Measurements from ENCODE around the gene DMRTA1. TPM values are rescaled to one million over a fixed set of nuclear protein-coding genes. Genes with fewer than 3 reads are reported as not detected.
"Not testable (repeated sequence)": the region's sequence is repeated elsewhere in the genome, so short reads cannot be mapped to it uniquely, and the experiment has no call there.

Gene DMRTA1
- total RNA-seq, 2 experiments from 2014 or later: not detected

DNA sequence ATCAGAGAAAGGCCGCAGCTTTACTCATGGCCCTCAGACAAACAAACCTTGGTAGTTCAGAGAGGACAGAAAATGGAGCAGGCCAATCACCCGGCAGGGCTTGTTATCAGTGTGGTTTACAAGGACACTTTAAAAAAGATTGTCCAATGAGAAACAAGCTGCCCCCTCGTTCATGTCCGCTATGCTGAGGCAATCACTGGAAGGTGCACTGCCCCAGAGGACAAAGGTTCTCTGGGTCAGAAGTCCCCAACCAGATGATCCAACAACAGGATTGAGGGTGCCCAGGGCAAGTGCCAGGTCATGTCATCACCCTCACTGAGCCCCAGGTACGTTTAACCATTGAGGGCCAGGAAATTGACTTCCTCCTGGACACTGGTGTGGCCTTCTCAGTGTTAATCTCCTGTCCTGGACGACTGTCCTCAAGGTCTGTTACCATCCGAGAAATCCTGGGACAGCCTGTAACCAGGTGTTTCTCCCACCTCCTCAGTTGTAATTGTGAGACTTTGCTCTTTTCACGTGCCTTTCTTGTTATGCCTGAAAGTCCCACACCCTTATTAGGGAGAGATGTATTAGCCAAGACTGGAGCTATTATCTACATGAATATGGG, 9.1 kb upstream of the DMRTA1 start:
- ATAC-seq; DNase-seq; H3K27ac Mint-ChIP-seq; POLR2A ChIA-PET; H3K27me3 Mint-ChIP-seq (ENCODE audit: low read depth); H3K4me1 Mint-ChIP-seq (ENCODE audit: low read depth); H3K36me3 Mint-ChIP-seq (ENCODE audit: low read depth); H3K9me3 Mint-ChIP-seq (ENCODE audit: insufficient read depth); H3K4me3 Mint-ChIP-seq: not testable (repeated sequence)
- CTCF ChIA-PET: interaction anchor here (0.9 kb wide), 1 partner anchor 15 kb away, joined by 3 read pairs; no protein-coding TSS in a partner anchor

- H3K4me3 Mint-ChIP-seq: no peak overlapping the region
- H3K9me3 Mint-ChIP-seq (ENCODE audit: insufficient read depth): no peaks in the 10 kb centered on the region
- H3K4me1 Mint-ChIP-seq (ENCODE audit: low read depth): no peaks in the 10 kb centered on the region
- no peaks in the 10 kb centered on the region for H3K36me3 Mint-ChIP-seq (ENCODE audit: low read depth)
- peaks cover 11% of the 10 kb centered on the region for H3K27me3 Mint-ChIP-seq (ENCODE audit: low read depth)
- no peak for ATAC-seq
- POLR2A ChIA-PET: no interaction called here
- CTCF ChIA-PET: no interaction called here
- H3K27ac Mint-ChIP-seq: no peak overlapping the region
- DNase-seq: no peak
Observed at GRCh38 chr9:22440841-22441240, 5.8 kb upstream of the DMRTA1 start.

GRCh38 chr9:22446950-22447617, 460 bp downstream of the DMRTA1 start:
- Mint-ChIP-seq H3K27me3 (ENCODE audit: low read depth) (peaks cover 45% of the 10 kb centered on the region), H3K9me3 (ENCODE audit: insufficient read depth) (no peaks in the 10 kb centered on the region), H3K27ac (no peak overlapping the region), H3K36me3 (ENCODE audit: low read depth) (peaks cover 2% of the 10 kb centered on the region), H3K4me3 (peak overlapping the region; percentile 31), H3K4me1 (ENCODE audit: low read depth) (peaks cover 5% of the 10 kb centered on the region)
- ATAC-seq (peak; percentile 80), DNase-seq (peak; percentile 29)
- ChIA-PET CTCF (no interaction called here), POLR2A (no interaction called here)

- Mint-ChIP-seq H3K27me3 (ENCODE audit: low read depth) (peaks cover 44% of the 10 kb centered on the region), H3K27ac (no peak overlapping the region), H3K4me3 (no peak overlapping the region), H3K9me3 (ENCODE audit: insufficient read depth) (no peaks in the 10 kb centered on the region), H3K4me1 (ENCODE audit: low read depth) (peaks cover 5% of the 10 kb centered on the region), H3K36me3 (ENCODE audit: low read depth) (peaks cover 2% of the 10 kb centered on the region)
- CTCF ChIA-PET: no interaction called here
- ATAC-seq (no peak), DNase-seq (no peak)
- POLR2A ChIA-PET: no interaction called here
Observed at GRCh38 chr9:22447618-22448305, 1.1 kb downstream of the DMRTA1 start.

- ChIA-PET CTCF (no interaction called here), POLR2A (interaction anchor here (1.0 kb wide), 1 partner anchor 519 kb away, joined by 4 read pairs; no protein-coding TSS in a partner anchor)
- ATAC-seq: no peak
- no peak overlapping the region for H3K27ac Mint-ChIP-seq
- H3K27me3 Mint-ChIP-seq (ENCODE audit: low read depth): peaks cover 42% of the 10 kb centered on the region
- no peak overlapping the region for H3K4me3 Mint-ChIP-seq
- no peaks in the 10 kb centered on the region for H3K9me3 Mint-ChIP-seq (ENCODE audit: insufficient read depth)
- peaks cover 5% of the 10 kb centered on the region for H3K4me1 Mint-ChIP-seq (ENCODE audit: low read depth)
- peaks cover 2% of the 10 kb centered on the region for H3K36me3 Mint-ChIP-seq (ENCODE audit: low read depth)
- DNase-seq: no peak
Observed at GRCh38 chr9:22449719-22450118, 3.1 kb downstream of the DMRTA1 start.

- DNase-seq (peak; percentile 61), ATAC-seq (no peak)
- H3K9me3 Mint-ChIP-seq (ENCODE audit: insufficient read depth): no peaks in the 10 kb centered on the region
- POLR2A ChIA-PET: no interaction called here
- H3K27me3 Mint-ChIP-seq (ENCODE audit: low read depth): peaks cover 27% of the 10 kb centered on the region
- no peak overlapping the region for H3K4me3 Mint-ChIP-seq
- CTCF ChIA-PET: interaction anchor here (0.5 to 1.9 kb wide), 13 partner anchors 15 to 640 kb away, joined by 3 to 22 read pairs (median 4); no protein-coding TSS in a partner anchor
- no peaks in the 10 kb centered on the region for H3K36me3 Mint-ChIP-seq (ENCODE audit: low read depth)
- H3K27ac Mint-ChIP-seq: no peak overlapping the region
- H3K4me1 Mint-ChIP-seq (ENCODE audit: low read depth): peaks cover 2% of the 10 kb centered on the region
Observed at GRCh38 chr9:22452415-22453010, 5.9 kb downstream of the DMRTA1 start.

- Mint-ChIP-seq H3K9me3 (ENCODE audit: insufficient read depth) (no peaks in the 10 kb centered on the region), H3K4me1 (ENCODE audit: low read depth) (no peaks in the 10 kb centered on the region), H3K27me3 (ENCODE audit: low read depth) (peaks cover 13% of the 10 kb centered on the region), H3K4me3 (no peak overlapping the region), H3K27ac (no peak overlapping the region), H3K36me3 (ENCODE audit: low read depth) (no peaks in the 10 kb centered on the region)
- ATAC-seq (no peak), DNase-seq (no peak)
- ChIA-PET POLR2A (no interaction called here), CTCF (interaction anchor here (1.1 to 1.3 kb wide), 2 partner anchors 210 to 641 kb away, joined by 3 to 7 read pairs; no protein-coding TSS in a partner anchor)
Observed at GRCh38 chr9:22454016-22454415, 7.4 kb downstream of the DMRTA1 start.

DNA sequence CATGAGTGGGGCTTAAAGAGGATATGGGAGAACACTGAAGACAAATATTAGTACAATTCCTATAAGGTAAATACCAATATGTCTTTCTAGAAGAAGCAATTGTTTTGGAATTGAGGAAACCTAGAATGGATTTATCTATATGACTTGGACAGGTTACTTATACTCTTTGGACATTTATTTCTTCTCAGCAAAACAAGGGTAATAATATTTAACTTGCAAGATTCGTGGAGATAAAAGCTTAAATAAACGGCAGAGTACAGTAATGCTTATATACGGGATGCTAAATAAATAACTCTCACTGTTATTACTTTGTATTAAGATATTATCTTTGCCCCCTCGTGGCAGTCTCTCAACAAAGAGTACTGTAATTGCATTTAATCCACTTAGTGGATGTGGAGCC, 8.6 kb downstream of the DMRTA1 start:
- H3K36me3 Mint-ChIP-seq (ENCODE audit: low read depth): no peaks in the 10 kb centered on the region
- H3K9me3 Mint-ChIP-seq (ENCODE audit: insufficient read depth): no peaks in the 10 kb centered on the region
- H3K4me1 Mint-ChIP-seq (ENCODE audit: low read depth): no peaks in the 10 kb centered on the region
- no peak overlapping the region for H3K27ac Mint-ChIP-seq
- no peak overlapping the region for H3K4me3 Mint-ChIP-seq
- CTCF ChIA-PET: interaction anchor here (1.1 to 1.6 kb wide), 3 partner anchors 211 to 642 kb away, joined by 3 to 7 read pairs (median 4); no protein-coding TSS in a partner anchor
- POLR2A ChIA-PET: no interaction called here
- DNase-seq (no peak), ATAC-seq (no peak)
- H3K27me3 Mint-ChIP-seq (ENCODE audit: low read depth): peaks cover 11% of the 10 kb centered on the region

- Mint-ChIP-seq H3K36me3 (ENCODE audit: low read depth) (no peaks in the 10 kb centered on the region), H3K27ac (no peak overlapping the region), H3K4me1 (ENCODE audit: low read depth) (no peaks in the 10 kb centered on the region), H3K9me3 (ENCODE audit: insufficient read depth) (no peaks in the 10 kb centered on the region), H3K4me3 (no peak overlapping the region), H3K27me3 (ENCODE audit: low read depth) (peaks cover 7% of the 10 kb centered on the region)
- ChIA-PET CTCF (no interaction called here), POLR2A (no interaction called here)
- no peak for DNase-seq
- ATAC-seq: no peak
Observed at GRCh38 chr9:22457448-22457847, 10.8 kb downstream of the DMRTA1 start.

DNA sequence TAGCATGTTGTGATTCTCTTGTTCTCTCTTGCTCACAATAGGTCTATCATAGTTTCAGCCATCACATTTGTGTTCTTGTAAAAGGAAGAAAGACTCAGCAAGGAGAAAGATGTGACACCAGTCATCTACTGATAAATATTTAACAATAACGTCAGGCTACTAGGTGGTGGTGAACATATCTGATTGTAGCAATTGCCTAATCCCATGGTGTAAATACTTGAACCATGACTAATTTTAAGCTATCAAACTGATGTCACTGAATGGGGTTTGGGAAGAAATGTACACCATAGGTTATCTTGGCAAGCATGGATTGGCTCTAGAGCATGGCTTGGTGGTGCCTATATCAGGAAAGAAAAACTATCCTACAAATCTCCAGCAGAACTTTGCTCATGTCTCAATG, 16.6 kb downstream of the DMRTA1 start:
- Mint-ChIP-seq H3K27ac (no peak overlapping the region), H3K36me3 (ENCODE audit: low read depth) (no peaks in the 10 kb centered on the region), H3K4me3 (no peak overlapping the region), H3K9me3 (ENCODE audit: insufficient read depth) (no peaks in the 10 kb centered on the region), H3K27me3 (ENCODE audit: low read depth) (peaks cover 9% of the 10 kb centered on the region), H3K4me1 (ENCODE audit: low read depth) (no peaks in the 10 kb centered on the region)
- CTCF ChIA-PET: no interaction called here
- ATAC-seq (no peak), DNase-seq (no peak)
- POLR2A ChIA-PET: no interaction called here

DNA sequence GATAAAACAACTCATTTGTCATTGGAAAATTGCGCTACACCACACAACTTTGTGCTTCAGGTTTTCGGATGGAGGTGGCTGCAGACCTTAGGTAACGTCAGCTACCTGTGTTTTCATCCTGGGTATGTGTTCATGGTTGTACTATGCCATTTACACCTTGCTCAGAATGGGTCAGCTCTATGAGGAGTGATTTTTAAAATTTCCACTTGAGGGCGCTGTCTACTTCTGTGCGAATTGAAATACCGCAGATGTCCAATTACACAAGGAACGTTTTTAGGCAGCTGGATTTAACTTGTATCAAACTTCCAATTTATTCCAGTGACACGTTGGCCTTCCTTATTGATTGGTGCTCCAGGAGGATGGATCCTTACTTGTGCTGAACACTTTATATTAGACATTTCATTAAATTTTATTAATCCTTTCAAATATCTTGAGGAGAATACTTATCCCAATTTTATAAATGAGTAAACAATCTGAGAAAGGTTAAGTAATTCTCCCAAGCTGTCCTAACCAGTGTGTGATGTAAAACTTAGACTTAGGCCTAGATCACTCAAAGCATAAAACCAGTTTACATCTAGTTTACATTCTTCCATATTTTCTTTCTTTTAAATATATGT, 23.4 kb downstream of the DMRTA1 start:
- Mint-ChIP-seq H3K4me3 (no peak overlapping the region), H3K27me3 (ENCODE audit: low read depth) (no peaks in the 10 kb centered on the region), H3K4me1 (ENCODE audit: low read depth) (no peaks in the 10 kb centered on the region), H3K36me3 (ENCODE audit: low read depth) (no peaks in the 10 kb centered on the region), H3K9me3 (ENCODE audit: insufficient read depth) (no peaks in the 10 kb centered on the region), H3K27ac (no peak overlapping the region)
- no peak for ATAC-seq
- POLR2A ChIA-PET: no interaction called here
- CTCF ChIA-PET: interaction anchor here (0.6 to 1.2 kb wide), 5 partner anchors 9 to 609 kb away, joined by 3 to 4 read pairs (median 3); no protein-coding TSS in a partner anchor
- peak; percentile 29 for DNase-seq
